Epithelial cell of proximal tubule (primary cell): ENCODE results near the gene ADAM12. TPM values are rescaled to one million over a fixed set of nuclear protein-coding genes. Genes with fewer than 3 reads are reported as not detected.

Source experiments
- DNase-seq: peaks from one replicate; pipeline ENCODE4 v3.0.0-alpha.2; 2011; ENCODE audit warnings: low read depth
- H3K4me3 ChIP-seq: 2 replicates; pipeline ENCODE4 v1.5.1; 2011; ENCODE audit warnings: low read depth, mild to moderate bottlenecking, low read length
- total RNA-seq: library from RNA; depleted of rRNA; stranded (reverse); fragments of >200 nt; gene quantifications from 2 replicates; pipeline ENCODE4 v1.2.3, GENCODE V29; 2015
- TF ChIP-seq, protein P1 (sequence below): conservative IDR thresholded peaks from 2 replicates; pipeline ENCODE4 v1.5.1; 2012; ENCODE audit warnings: low read depth, mild to moderate bottlenecking, low read length

Gene ADAM12
- total RNA-seq, 1 donor from 2014 or later = 3.2 TPM

DNA sequence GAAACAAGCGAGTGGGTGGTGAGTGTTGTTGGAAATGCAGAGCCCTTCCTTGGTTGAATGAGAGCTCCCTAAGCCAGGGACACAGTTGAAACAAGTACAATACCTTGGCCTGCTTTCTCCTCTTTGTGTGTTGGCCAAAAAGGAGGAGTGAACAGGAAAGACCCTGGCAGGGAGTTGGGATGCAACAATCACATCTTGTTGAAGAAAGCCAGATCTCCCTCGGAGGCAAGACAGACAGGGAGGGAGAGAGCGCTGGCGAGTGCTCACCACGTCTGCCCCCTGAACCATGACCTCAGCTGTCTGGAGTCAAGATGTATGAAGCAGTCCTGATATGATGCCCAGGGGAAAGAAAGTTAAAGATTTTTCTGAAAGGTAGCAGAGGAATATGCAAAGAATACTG, 66.8 kb downstream of the ADAM12 start:
- DNase-seq = no peak
- TF ChIP-seq, protein P1, sequence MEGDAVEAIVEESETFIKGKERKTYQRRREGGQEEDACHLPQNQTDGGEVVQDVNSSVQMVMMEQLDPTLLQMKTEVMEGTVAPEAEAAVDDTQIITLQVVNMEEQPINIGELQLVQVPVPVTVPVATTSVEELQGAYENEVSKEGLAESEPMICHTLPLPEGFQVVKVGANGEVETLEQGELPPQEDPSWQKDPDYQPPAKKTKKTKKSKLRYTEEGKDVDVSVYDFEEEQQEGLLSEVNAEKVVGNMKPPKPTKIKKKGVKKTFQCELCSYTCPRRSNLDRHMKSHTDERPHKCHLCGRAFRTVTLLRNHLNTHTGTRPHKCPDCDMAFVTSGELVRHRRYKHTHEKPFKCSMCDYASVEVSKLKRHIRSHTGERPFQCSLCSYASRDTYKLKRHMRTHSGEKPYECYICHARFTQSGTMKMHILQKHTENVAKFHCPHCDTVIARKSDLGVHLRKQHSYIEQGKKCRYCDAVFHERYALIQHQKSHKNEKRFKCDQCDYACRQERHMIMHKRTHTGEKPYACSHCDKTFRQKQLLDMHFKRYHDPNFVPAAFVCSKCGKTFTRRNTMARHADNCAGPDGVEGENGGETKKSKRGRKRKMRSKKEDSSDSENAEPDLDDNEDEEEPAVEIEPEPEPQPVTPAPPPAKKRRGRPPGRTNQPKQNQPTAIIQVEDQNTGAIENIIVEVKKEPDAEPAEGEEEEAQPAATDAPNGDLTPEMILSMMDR = no peak
- no peak overlapping the region for H3K4me3 ChIP-seq

GRCh38 chr10:126317751-126318150, 70.5 kb downstream of the ADAM12 start:
- no peak overlapping the region for H3K4me3 ChIP-seq
- TF ChIP-seq, protein P1 = no peak
- DNase-seq = no peak

- H3K4me3 ChIP-seq = no peak overlapping the region
- no peak for DNase-seq
These were observed 72.6 kb downstream of the ADAM12 start for GRCh38 chr10:126315494-126316177.

DNA sequence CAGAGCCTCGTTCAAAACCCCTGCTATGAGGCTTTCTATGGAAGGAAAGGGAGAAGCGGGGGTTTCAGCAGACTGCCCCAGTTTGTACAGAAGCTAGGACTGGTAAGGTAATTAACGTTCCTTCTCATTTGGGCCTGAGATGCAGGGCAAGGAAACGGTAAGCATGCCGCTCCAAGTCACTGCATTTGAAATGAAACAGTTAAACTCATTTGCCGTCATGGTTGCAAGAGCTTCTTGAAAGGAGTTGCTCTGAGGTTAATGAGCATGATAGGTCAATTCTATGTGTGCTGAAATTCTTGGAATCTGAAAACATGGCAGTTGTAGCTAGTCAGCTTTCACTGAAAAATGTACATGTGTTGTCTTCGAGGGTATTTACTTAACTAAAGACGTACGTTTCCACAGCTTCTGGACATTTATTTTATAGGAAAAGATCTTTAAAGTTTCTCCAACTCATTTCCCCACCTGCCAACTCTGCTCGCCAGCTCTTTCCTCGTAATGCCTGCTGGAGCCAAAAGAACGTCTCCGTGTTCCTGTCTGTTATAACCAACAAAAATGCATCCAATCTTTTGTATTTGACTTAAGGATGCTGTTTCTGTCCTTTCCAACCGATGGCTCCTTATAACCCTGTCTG, 73.3 kb downstream of the ADAM12 start:
- TF ChIP-seq, protein P1 = no peak
- DNase-seq = no peak
- no peak overlapping the region for H3K4me3 ChIP-seq

More at GRCh38 chr10:126315494-126316177, 72.6 kb downstream of the ADAM12 start:
- TF ChIP-seq, protein P1 = no peak

DNA sequence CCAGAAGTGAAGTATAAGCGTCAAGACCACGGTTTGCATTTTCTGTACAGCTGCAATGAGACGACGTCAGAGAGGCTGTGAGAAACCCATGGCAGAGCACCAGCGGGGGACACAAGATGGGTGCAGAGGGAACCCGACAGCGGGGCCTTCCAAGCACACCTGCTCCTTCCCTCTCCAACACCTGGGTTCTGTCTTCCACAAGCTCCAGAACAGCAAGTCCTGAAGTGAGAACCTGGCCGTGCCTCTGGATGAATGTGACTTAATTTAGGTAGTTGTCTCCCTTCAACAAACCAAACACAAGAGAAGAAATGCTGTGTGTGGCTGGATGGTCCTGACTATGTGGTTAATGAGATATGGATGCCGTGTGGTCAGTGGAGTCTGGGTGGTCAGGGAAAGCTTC, 76.1 kb downstream of the ADAM12 start:
- no peak for DNase-seq
- TF ChIP-seq, protein P1 = no peak

GRCh38 chr10:126309228-126309883, 78.9 kb downstream of the ADAM12 start:
- TF ChIP-seq, protein P1 = no peak
- DNase-seq = no peak
- no peak overlapping the region for H3K4me3 ChIP-seq

More for the DNA sequence above, 76.1 kb downstream of the ADAM12 start:
- no peak overlapping the region for H3K4me3 ChIP-seq
